ENCODE measurements around the gene NHSL2.
"Not testable (repeated sequence)": the region's sequence is repeated elsewhere in the genome, so short reads cannot be mapped to it uniquely, and the experiment has no call there.

- not testable (repeated sequence) for TF ChIP-seq CTCF (conservative IDR thresholded peaks at IDR 0.05; ENCODE audit: low read depth in 2 of 2); JUNB (IDR thresholded peaks at IDR 0.05; ENCODE audit: unreplicated experiment); EZH2 (IDR thresholded peaks at IDR 0.05; ENCODE audit: low read depth, unreplicated experiment); POLR2AphosphoS5 (IDR thresholded peaks at IDR 0.05; ENCODE audit: low read depth)
Measured at GRCh38 chrX:71869566-71869965, 41.1 kb upstream of the NHSL2 start.

Measured in GM23338 (cell line).